HepG2 (cell line): ENCODE data around the gene AGPAT2. TPM values are rescaled to one million over a fixed set of nuclear protein-coding genes. Genes with fewer than 3 reads are reported as not detected.

Experiments used
- ATF7 ChIP-seq, 2 experiments: fragments of 450-650 bp in 1 of 2; sonication (generic) in 1 of 2; formaldehyde crosslinking in 1 of 2; IDR thresholded peaks; 2 replicates each; pipeline versions ENCODE4 v1.4.0 to v1.6.1; 2016 to 2020; ENCODE audit warnings: antibody characterized with exemption in 1 of 2, mild to moderate bottlenecking in 1 of 2, missing genetic modification reagents in 1 of 2
- CHCHD3 ChIP-seq: sonication (generic); formaldehyde crosslinking; IDR thresholded peaks from 2 replicates; pipeline ENCODE4 v1.8.0; 2022; ENCODE audit warnings: mild to moderate bottlenecking, missing genetic modification reagents, moderate library complexity
- ERF ChIP-seq: IDR thresholded peaks from 2 replicates; pipeline ENCODE4 v1.6.1; 2018; ENCODE audit warnings: missing biosample characterization, missing genetic modification reagents
- ETV5 ChIP-seq: IDR thresholded peaks from 2 replicates; pipeline ENCODE4 v1.6.1; 2018; ENCODE audit warnings: missing biosample characterization, missing genetic modification reagents, inconsistent platforms, borderline replicate concordance
- ETV6 ChIP-seq: sonication (generic); formaldehyde crosslinking; conservative IDR thresholded peaks from 2 replicates; pipeline ENCODE4 v1.4.0; 2020; ENCODE audit warnings: missing genetic modification reagents
- HOXA3 ChIP-seq: sonication (generic); formaldehyde crosslinking; IDR thresholded peaks from 2 replicates; pipeline ENCODE4 v1.5.0; 2020; ENCODE audit warnings: missing genetic modification reagents
- JDP2 ChIP-seq: sonication (generic); formaldehyde crosslinking; IDR thresholded peaks from 2 replicates; pipeline ENCODE4 v1.8.1; 2022; ENCODE audit warnings: missing genetic modification reagents, borderline replicate concordance
- MTF2 ChIP-seq: sonication (generic); formaldehyde crosslinking; IDR thresholded peaks from 2 replicates; pipeline ENCODE4 v1.5.0; 2020; ENCODE audit warnings: missing genetic modification reagents, borderline replicate concordance
- RFXAP ChIP-seq: sonication (generic); formaldehyde crosslinking; IDR thresholded peaks from 2 replicates; pipeline ENCODE4 v1.4.0; 2020; ENCODE audit warnings: missing genetic modification reagents, borderline replicate concordance
- SIX1 ChIP-seq: sonication (generic); formaldehyde crosslinking; IDR thresholded peaks from 2 replicates; pipeline ENCODE4 v1.4.0; 2020; ENCODE audit warnings: missing genetic modification reagents, borderline replicate concordance
- SNAPC2 ChIP-seq: sonication (generic); formaldehyde crosslinking; IDR thresholded peaks from 2 replicates; pipeline ENCODE4 v1.8.1; 2022; ENCODE audit warnings: mild to moderate bottlenecking, missing genetic modification reagents
- ZNF12 ChIP-seq: sonication (generic); formaldehyde crosslinking; IDR thresholded peaks from 2 replicates; pipeline ENCODE4 v1.5.0; 2020; ENCODE audit warnings: missing genetic modification reagents
- ZNF670 ChIP-seq: sonication (generic); formaldehyde crosslinking; IDR thresholded peaks from 2 replicates; pipeline ENCODE4 v1.8.0; 2022; ENCODE audit warnings: mild to moderate bottlenecking, missing genetic modification reagents, borderline replicate concordance
- ZNF841 ChIP-seq: sonication (generic); formaldehyde crosslinking; IDR thresholded peaks from 2 replicates; pipeline ENCODE4 v1.8.1; 2023; ENCODE audit warnings: missing genetic modification reagents, borderline replicate concordance
- polyA plus RNA-seq, 8 experiments: library from polyadenylated mRNA; depleted of rRNA in 3 of 8; stranded (reverse) in 7 of 8; unstranded in 1 of 8; fragments of >200 nt; fragmentation: Illumina TruSeq in 4 of 8; extraction: Trizol in 4 of 8; gene quantifications; 2 replicates each; pipeline versions ENCODE4 v1.2.1 to v1.2.3, GENCODE V29; 2011 to 2016; ENCODE audit warnings: low read depth in 4 of 8, missing spikeins in 1 of 8, mixed read lengths in 1 of 8; ENCODE audit not compliant: insufficient read depth in 1 of 8
- total RNA-seq, 5 experiments: library from RNA; depleted of rRNA; stranded (reverse); fragments of >200 nt; fragmentation: Illumina TruSeq; extraction: Trizol; gene quantifications; 2 replicates each; pipeline ENCODE4 v1.2.3, GENCODE V29; 2016; ENCODE audit warnings: low read depth in 1 of 5
- TF ChIP-seq, protein P1 (sequence below): sonication (generic); formaldehyde crosslinking; IDR thresholded peaks from 2 replicates; pipeline ENCODE4 v1.4.0; 2020; ENCODE audit warnings: missing genetic modification reagents
- TF ChIP-seq, protein P2 (sequence below): sonication (generic); formaldehyde crosslinking; IDR thresholded peaks from 2 replicates; pipeline ENCODE4 v1.8.0; 2022; ENCODE audit warnings: missing genetic modification reagents, mild to moderate bottlenecking, inconsistent platforms, borderline replicate concordance
- TF ChIP-seq, protein P3 (sequence below): IDR thresholded peaks from 2 replicates; pipeline ENCODE4 v1.6.1; 2016; ENCODE audit warnings: low read depth
- TF ChIP-seq, protein P4 (sequence below): sonication (generic); formaldehyde crosslinking; IDR thresholded peaks from 2 replicates; pipeline ENCODE4 v1.4.0; 2020; ENCODE audit warnings: missing genetic modification reagents, borderline replicate concordance
- TF ChIP-seq, protein P5 (sequence below): sonication (generic); formaldehyde crosslinking; conservative IDR thresholded peaks from 2 replicates; pipeline ENCODE4 v1.8.0; 2022; ENCODE audit warnings: mild to moderate bottlenecking, moderate library complexity, missing genetic modification reagents

AGPAT2 gene
- total and polyA plus RNA-seq, 2 of the 13 experiments (the other 11 are each of a cell fraction or from before 2014, with no cell fraction given): 3.9 to 25.8 TPM

DNA sequence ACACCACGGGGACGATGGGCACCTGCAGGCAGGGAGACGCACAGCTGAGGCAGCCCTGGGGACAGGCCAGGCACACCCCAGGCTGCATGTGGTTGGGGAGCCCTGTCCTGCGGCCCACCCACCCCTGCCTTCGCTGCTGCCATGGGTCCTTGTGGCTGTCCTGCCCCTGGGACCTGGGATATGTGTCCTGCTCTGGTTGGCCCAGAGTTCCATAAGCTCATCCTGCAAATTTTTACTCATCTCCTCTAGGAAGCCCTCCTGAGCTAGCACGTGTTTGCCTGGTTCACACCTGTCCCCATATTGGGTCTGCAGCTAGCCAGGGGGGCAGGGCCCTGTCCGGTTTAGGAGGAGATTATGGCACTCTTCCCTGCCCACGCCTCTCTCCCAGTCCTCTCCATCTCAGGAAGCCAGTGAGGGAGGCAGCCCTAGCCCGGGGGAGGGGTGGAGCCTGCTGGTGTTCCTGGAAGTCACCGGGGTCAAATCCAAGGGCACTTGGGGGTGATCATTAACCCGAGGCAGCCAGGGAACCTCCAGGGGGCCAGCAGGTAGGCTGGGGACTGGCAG, 12.4 kb downstream of the AGPAT2 start (continued):
- TF ChIP-seq, protein P1, sequence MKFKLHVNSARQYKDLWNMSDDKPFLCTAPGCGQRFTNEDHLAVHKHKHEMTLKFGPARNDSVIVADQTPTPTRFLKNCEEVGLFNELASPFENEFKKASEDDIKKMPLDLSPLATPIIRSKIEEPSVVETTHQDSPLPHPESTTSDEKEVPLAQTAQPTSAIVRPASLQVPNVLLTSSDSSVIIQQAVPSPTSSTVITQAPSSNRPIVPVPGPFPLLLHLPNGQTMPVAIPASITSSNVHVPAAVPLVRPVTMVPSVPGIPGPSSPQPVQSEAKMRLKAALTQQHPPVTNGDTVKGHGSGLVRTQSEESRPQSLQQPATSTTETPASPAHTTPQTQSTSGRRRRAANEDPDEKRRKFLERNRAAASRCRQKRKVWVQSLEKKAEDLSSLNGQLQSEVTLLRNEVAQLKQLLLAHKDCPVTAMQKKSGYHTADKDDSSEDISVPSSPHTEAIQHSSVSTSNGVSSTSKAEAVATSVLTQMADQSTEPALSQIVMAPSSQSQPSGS (CRISPR knock-in tag): no peak
- TF ChIP-seq ZNF841 (no peak), ERF (CRISPR knock-in tag) (no peak), MTF2 (CRISPR knock-in tag) (no peak), HOXA3 (CRISPR knock-in tag) (no peak), CHCHD3 (CRISPR knock-in tag) (no peak), ETV5 (CRISPR knock-in tag) (peak; percentile 21; the same call in 1 of the 2 replicates), RFXAP (CRISPR knock-in tag) (no peak), ATF7 (IDR thresholded peaks at IDR 0.05) (no peak), ATF7 (CRISPR knock-in tag; IDR thresholded peaks at IDR 0.05) (no peak), ZNF12 (CRISPR knock-in tag) (no peak), ETV6 (CRISPR knock-in tag) (no peak), ZNF670 (CRISPR knock-in tag) (no peak), SIX1 (CRISPR knock-in tag) (no peak), JDP2 (CRISPR knock-in tag) (no peak), SNAPC2 (CRISPR knock-in tag) (no peak)
- TF ChIP-seq, protein P2, sequence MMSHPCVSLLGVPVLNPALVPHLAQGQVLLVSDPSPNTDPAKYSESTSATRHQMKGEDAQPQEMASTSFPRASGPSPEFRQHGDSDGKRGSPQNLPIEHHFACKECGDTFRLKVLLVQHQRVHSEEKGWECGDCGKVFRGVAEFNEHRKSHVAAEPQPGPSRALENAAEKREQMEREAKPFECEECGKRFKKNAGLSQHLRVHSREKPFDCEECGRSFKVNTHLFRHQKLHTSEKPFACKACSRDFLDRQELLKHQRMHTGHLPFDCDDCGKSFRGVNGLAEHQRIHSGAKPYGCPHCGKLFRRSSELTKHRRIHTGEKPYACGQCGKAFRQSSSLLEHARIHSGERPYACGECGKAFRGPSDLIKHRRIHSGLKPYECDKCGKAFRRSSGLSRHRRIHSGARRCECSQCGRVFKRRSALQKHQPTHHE: no peak
- TF ChIP-seq, protein P3, sequence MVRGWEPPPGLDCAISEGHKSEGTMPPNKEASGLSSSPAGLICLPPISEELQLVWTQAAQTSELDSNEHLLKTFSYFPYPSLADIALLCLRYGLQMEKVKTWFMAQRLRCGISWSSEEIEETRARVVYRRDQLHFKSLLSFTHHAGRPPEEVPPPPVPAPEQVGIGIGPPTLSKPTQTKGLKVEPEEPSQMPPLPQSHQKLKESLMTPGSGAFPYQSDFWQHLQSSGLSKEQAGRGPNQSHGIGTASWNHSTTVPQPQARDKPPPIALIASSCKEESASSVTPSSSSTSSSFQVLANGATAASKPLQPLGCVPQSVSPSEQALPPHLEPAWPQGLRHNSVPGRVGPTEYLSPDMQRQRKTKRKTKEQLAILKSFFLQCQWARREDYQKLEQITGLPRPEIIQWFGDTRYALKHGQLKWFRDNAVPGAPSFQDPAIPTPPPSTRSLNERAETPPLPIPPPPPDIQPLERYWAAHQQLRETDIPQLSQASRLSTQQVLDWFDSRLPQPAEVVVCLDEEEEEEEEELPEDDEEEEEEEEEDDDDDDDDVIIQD: 0 out of 2 replicates have a peak, but pooled peaks have one; percentile 54
- TF ChIP-seq, protein P4, sequence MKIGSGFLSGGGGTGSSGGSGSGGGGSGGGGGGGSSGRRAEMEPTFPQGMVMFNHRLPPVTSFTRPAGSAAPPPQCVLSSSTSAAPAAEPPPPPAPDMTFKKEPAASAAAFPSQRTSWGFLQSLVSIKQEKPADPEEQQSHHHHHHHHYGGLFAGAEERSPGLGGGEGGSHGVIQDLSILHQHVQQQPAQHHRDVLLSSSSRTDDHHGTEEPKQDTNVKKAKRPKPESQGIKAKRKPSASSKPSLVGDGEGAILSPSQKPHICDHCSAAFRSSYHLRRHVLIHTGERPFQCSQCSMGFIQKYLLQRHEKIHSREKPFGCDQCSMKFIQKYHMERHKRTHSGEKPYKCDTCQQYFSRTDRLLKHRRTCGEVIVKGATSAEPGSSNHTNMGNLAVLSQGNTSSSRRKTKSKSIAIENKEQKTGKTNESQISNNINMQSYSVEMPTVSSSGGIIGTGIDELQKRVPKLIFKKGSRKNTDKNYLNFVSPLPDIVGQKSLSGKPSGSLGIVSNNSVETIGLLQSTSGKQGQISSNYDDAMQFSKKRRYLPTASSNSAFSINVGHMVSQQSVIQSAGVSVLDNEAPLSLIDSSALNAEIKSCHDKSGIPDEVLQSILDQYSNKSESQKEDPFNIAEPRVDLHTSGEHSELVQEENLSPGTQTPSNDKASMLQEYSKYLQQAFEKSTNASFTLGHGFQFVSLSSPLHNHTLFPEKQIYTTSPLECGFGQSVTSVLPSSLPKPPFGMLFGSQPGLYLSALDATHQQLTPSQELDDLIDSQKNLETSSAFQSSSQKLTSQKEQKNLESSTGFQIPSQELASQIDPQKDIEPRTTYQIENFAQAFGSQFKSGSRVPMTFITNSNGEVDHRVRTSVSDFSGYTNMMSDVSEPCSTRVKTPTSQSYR (CRISPR knock-in tag): peak; percentile 86
- TF ChIP-seq, protein P5, sequence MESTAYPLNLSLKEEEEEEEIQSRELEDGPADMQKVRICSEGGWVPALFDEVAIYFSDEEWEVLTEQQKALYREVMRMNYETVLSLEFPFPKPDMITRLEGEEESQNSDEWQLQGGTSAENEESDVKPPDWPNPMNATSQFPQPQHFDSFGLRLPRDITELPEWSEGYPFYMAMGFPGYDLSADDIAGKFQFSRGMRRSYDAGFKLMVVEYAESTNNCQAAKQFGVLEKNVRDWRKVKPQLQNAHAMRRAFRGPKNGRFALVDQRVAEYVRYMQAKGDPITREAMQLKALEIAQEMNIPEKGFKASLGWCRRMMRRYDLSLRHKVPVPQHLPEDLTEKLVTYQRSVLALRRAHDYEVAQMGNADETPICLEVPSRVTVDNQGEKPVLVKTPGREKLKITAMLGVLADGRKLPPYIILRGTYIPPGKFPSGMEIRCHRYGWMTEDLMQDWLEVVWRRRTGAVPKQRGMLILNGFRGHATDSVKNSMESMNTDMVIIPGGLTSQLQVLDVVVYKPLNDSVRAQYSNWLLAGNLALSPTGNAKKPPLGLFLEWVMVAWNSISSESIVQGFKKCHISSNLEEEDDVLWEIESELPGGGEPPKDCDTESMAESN (CRISPR knock-in tag): no peak
